Measurements from ENCODE around the gene NCOA4.
A peak's percentile ranks its signal among the peaks of the same experiment; 100 is the strongest.

DNA sequence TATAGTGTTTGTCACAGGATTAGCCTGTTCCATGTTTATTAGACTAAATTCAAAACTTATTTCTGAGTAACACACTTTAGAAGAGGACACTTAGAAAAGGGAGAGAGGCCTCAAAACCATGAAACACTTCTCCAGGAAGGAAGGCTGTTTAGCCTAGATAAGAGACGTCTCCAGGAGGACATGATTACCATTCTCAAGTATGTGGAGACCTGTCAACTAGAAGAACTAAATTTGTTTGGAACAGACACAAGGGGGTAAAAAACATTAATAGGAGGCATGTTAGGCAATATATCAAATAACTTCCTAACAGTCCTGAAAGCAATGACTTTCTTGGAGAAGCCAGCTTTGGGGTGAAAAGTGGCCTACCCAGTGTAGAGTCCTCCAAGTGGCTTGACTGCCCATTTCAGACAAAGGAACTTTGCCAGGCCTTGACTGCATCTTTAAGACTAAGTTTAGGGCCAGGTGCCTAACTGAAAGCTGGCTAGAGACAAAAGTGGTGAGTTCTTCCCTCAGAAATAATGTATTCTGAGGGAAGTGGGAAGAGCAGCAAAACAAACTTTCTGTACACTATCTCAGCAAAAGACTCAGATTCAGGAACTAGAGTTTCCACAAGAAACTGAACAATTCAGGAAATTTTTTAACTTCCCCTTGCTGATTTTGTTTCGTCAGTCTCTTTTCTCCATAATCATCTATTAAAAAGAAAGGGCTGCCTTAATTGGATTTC is 11.8 kb downstream of the NCOA4 start:
- TF ChIP-seq, protein P1, sequence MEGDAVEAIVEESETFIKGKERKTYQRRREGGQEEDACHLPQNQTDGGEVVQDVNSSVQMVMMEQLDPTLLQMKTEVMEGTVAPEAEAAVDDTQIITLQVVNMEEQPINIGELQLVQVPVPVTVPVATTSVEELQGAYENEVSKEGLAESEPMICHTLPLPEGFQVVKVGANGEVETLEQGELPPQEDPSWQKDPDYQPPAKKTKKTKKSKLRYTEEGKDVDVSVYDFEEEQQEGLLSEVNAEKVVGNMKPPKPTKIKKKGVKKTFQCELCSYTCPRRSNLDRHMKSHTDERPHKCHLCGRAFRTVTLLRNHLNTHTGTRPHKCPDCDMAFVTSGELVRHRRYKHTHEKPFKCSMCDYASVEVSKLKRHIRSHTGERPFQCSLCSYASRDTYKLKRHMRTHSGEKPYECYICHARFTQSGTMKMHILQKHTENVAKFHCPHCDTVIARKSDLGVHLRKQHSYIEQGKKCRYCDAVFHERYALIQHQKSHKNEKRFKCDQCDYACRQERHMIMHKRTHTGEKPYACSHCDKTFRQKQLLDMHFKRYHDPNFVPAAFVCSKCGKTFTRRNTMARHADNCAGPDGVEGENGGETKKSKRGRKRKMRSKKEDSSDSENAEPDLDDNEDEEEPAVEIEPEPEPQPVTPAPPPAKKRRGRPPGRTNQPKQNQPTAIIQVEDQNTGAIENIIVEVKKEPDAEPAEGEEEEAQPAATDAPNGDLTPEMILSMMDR (IDR thresholded peaks at IDR 0.05; ENCODE audit: extremely low read depth in 1 of 2, insufficient read depth in 1 of 2, low read depth in 1 of 2, low read length in 2 of 2), result no peak
- peak; percentile 71 for TF ChIP-seq GATA2 (IDR thresholded peaks at IDR 0.05; ENCODE audit: insufficient read depth, insufficient read length, low read depth, low read length)

Measured in endothelial cell of umbilical vein (primary cell).